Lung microvascular endothelial cell (primary cell): ENCODE data around the gene CPA2. TPM values are rescaled to one million over a fixed set of nuclear protein-coding genes. Genes with fewer than 3 reads are reported as not detected.
A peak's percentile ranks its signal among the peaks of the same experiment; 100 is the strongest.
"Not testable (repeated sequence)": the region's sequence is repeated elsewhere in the genome, so short reads cannot be mapped to it uniquely, and the experiment has no call there.

Experiments
- DNase-seq, 2 donors: peaks; one replicate each; pipeline versions ENCODE4 v3.0.0 to v3.0.0-alpha.2; 2010; ENCODE audit warnings: low read depth in 2 of 2
- total RNA-seq: library from RNA; depleted of rRNA; stranded (reverse); fragments of >200 nt; gene quantifications from 2 replicates; pipeline ENCODE4 v1.2.1, GENCODE V29; 2014

CPA2 gene
- not detected in 2 replicates for total RNA-seq

DNA sequence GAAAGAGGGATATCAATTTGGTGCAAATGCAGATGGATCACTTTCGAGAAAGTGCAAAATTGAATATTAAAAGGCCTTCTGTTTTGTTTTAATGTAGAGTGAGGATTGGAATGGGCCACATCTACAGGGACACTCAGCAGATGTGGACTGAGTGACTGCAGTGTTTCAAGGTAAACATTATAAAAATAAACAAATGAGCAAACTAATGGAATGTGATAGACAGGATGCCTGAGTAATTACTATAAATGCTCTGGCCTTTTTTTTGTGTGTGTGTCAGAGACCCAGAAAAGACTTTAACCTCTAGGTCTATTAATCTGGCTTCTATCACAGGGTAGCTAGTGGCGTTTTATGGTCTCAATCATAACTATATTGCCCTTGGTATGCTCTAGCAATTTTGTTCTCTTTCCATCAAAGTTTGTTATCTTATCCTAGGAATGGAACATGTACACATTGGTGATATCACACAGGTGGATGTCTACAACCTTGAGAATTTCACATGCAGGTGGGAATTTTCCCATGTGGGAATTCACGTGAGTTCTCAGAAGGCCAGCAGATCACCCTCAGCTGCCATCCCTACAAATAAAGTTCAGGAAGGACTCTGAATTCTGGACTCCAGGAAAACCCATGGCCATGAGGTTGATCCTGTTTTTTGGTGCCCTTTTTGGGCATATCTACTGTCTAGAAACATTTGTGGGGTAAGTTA, at the start of gene CPA2:
Gene CPA2 (plus strand): TSS at position 606 of the 703 bp plus-strand sequence. CDS start 19 bp downstream, at position 625.
- DNase-seq = no peak

DNA sequence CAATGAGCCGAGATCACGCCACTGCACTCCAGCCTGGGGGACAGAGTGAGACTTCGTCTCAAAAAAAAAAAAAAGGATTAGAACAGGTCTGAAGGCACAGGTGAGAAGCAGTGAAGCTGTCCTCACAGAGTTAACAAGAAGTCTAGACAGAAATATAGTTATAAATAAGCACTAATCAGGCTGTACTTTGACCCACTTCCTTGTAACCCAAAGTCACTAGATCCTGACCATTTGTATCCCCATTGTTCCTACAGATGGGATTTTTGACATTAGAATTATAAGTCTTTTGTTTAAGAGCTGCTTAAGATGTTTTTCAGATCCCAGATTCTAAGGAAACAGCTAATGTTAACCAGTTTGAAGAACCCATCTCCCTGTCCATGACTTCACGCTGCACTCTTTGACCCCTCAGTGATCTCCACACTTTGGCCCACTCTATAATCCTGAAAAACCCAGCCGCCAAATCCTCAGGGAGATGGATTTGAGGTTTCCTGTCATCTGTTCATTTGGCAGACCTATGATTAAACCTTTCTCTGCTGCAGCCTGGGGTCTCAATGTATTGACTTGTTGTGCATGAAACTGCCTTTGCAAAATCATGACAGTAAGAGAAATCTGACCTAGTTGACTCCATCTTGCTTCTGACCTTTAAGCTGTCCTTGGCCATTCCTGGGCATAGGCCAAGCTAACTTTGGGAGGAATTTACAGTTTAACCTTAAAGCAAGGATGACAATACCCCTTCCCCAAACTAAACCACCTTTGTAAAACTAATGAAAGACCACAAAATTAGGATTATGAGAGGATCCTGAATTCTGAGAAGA, 47.6 kb upstream of the CPA2 start:
- no peak for DNase-seq

DNA sequence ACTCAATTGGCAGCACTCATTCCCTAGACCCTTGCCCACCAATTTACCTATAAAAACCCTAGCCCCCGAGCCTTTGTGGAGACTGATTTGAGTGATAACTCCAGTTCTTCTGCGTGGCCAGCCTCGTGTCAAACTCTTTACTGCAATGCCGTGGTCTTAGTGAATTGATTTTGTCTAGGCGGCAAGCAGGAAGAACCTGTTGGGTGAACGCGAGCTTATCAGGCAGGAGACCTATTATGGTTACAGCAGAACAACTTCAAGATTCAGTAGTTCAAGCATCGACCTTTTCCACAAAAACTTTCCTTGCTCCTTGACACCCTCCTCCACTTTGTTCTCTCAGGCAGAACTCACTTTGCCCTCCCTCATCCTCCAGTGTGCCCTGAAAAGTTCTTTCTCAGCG, 46.8 kb upstream of the CPA2 start:
- DNase-seq = no peak

DNA sequence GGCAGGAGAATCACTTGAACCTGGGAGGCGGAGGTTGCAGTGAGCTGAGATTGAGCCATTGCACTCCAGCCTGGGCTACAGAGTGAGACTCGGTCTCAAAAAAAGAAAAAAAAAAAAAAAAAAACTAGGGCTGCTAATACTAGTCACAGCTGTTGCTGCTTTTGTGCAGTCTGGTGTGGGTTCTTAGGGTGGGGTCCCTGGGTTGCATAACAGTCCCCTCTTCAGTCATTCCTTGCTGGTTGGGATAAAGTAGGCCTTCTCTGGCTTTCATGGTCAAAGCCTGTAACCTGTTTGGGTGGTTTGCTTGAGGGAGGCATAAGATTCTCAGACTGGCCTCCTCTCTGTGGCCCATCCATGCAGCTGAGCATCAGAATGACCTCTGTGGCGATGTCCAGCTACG, 44.9 kb upstream of the CPA2 start:
- no peak for DNase-seq

DNA sequence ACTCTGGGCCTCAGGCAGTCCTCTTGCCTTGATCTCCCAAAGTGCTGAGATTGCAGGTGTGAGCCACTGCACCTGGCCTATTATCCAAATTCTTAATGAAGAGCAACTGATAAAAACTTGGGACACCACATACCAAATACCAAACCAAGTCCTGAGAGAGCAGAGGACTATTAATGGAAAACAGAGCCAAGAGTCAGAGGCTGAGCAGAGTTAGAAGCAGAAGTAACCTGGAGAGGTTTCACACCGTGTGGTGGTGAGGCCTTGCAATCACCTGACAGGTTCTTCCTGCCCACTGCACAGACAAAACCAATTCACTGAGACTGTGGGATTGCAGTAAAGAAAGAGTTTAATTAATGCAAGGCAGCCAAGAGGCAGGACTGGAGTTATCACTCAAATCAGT, 43.0 kb upstream of the CPA2 start:
- no peak for DNase-seq

DNA sequence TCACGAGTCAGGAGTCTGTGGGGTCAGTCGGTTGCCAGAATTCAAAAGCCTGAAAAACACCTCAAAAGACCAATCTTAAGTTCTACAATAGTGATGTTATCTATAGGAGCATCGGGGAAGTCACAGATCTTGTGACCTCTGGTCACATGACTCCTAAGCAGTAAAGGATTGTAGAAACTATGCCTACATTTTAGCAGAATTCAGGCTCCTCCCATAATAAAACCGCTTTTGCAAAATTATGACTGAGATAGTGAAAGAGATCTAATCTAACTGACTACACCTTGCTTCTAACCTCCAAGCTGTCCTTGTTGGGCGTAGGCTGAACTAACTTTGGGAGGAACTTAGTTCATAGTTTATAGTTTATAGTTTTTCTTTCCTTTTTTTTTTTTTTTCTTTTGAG, 42.5 kb upstream of the CPA2 start:
- DNase-seq = no peak

DNA sequence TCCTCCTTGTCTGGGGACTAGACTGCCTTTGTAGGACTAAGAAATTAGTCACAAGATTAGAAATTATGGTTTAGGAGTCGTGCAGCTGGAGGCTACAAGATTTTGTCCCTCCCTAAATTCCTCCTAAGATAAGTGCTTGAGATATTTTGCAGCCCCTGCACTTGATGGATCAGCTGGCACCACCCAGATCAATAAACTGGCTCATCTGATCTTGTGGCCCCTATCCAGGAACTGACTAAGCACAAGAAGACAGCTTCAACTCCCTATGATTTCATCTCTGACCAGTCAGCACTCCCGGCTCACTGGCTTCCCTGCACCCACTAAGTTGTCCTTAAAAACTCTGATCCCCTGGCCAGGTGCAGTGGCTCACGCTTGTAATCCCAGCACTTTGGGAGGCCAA, 41.7 kb upstream of the CPA2 start:
- DNase-seq = peak in 1 of 2 donors; percentile 24

DNA sequence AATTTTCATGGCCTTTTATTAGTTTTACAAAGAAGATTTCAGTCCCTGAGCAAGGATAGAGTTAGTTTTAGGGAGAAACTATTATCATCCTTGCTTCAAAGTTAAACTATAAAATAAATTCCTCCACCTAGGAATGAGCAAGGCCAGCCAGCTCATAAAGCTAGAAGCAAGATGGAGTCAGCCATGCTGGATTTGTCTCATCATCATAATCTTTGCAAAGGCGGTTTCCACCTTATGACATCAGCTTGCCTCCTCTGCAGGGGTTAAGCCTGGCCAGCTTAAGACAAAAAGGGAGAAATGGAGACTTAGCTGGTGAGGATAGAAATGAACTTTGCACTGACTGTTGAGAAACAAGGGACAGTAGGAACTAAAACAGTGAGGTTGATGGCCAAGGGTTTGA, 40.3 kb upstream of the CPA2 start:
- DNase-seq = no peak

DNA sequence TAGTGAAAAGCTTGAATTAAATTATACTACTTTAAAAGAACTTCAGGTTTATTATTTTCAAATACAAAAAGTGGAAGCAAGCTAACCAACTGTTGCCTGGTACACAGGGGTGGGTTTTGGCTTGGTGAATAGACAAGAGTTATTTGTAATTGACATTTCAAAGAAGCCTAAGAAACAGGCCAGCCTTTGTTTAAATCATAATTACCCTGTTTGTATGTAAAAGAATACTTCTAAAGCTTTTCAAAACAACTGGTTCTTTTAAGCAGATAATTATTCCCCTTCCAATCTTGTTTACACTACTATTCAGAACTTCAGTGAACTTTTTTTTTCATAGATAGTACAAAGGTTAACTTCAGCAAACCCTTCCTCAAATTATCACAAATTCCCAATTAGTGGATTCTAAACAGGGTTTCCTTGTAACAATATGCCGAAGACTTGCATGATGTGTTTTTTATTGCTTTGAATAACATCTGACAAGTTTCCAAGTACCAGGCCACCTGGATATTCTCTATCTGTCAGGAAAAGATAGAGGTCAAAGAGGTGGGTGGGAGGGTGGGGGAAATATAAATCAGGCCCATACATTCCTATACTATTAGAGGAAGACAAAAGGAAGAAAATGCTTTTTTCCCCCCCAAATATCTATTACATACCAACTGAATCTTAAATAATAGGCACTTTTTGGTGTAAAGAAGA, 38.6 kb upstream of the CPA2 start:
- DNase-seq = no peak

DNA sequence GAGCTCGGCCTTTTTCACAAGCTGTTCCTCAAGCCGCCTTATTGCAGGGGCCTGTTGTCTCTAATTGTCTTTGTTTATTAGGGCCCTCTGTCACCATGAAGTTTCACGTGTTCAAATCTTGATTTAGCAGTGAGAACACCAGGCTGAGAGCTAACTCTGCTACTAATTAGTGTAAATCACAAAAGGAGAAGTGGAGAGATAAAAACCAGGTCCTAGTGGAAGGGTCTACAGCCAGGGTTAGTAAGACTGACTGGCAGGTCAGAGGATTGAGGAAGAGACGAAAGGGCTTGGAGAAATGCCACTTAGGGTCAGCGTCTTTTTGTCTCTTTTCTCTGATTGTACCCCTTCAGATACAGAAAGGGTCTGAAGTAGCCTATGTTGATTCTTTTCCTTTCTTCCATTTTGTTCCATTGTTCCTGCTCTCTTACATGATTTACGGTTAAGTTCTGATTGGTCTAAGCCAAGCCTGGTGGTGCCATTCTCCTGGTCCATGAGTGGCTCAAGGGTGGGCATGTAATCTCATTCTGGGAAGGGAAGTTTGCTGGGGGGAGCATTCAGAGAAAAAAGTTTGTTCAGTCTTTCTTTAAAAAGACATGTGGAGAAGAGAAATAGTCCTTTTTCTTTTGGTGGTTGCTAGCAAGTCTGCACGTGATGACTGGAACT, 37.7 kb upstream of the CPA2 start:
- DNase-seq = no peak

DNA sequence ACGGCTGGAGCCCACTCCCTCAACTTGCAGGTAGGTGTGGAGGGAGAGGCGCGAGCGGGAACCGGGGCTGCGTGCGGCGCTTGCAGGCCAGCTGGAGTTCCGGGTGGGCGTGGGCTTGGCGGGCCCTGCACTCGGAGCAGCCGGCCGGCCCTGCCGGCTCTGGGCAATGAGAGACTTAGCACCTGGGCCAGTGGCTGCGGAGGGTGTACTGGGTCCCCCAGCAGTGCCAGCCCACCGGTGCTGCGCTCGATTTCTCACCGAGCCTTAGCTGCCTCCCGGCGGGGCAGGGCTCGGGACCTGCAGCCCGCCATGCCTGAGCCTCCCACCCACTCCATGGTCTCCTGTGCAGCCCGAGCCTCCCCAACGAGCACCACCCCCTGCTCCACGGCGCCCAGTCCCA, 36.7 kb upstream of the CPA2 start:
- DNase-seq = not testable (repeated sequence)

DNA sequence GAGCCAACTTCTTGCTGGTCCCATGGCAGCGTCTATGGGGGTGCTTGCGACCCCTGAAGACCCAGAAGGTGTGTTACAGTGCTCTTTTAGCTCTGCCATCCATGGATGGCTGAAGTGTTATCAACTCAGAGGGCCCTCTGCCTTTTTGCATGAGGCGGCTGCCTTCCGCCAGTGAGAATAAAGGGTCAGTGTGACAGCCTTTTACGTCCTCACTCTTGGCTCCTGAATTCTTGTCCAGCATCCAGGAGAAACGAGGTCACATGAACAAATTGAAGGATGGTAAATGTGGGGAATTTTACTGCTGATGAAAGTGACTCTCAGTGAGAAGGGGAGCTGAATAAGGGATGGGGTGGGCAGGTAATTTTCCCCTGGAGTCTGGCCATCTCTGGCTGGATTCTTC, 34.9 kb upstream of the CPA2 start:
- DNase-seq = no peak

DNA sequence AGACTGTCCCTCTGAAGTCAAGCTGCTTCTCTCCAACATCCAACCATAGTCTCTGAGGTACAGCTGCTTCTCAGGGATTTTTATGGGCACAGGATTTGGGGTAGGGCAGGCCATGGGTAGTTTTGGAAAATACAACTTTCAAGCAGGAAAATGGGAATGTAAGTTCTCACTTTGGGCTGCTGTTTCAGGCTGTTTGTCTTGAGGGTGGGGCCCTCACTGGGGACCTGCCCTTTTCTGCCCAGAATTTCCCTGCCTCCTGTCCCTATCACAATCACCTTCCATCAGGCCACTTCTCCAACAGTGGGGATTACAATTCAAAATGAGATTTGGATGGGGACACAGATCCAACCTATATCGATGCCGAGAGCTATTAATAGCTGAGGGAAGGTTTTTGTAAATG, 34.5 kb upstream of the CPA2 start:
- DNase-seq = no peak

DNA sequence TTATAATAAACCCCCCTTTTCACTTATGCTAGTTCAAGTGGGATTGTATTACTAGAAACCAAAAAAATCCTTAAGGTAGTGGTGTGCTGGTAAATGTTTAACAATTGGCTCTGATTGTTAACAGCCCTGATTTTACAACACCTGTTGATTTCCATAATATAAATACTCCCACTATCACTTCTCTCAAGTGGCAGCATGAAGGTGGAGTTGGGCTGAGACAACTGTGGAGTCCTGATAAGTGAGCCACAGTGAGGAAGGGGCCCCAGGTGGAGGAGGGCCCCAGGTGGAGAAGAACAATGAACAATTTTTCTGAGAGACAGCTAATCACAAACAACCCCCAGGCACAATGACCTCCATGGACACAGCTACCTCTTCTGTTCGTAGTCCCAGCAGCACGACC, 32.6 kb upstream of the CPA2 start:
- no peak for DNase-seq

DNA sequence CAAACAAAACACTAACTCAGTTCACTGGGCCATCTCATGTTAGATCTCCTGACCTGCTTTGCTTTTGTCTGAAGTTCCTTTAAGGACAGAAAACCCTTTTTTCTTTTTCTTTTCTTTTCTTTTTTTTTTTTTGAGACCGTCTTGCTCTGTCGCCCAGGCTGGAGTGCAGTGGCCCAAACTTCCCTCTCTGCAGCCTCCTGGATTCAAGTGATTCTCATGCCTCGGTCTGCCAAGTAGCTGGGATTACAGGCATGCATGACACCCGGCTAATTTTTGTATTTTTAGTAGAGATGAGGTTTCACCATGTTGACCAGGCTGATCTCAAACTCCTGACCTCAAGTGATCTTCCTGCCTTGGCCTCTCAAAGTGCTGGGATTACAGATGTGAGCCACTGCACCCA, 30.3 kb upstream of the CPA2 start:
- DNase-seq = not testable (repeated sequence)

DNA sequence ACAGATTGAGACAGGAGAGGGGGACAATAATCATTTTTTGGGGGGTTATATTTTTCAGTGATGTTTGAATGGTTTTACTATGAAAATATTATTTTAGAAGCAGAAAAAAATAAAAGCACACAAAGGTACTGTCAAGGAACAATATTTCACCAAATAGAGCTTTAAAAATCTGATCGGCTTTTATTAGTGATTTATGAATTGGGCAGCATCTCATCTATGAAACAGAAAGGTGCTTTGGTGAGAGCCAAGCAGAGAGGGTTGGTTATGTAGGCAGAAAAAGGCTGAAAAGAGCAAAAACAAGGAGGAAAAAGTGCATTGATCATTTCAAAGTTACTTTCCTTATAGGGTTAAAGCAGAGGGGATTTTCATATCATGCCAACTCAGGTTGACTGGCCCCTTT, 26.4 kb upstream of the CPA2 start:
- no peak for DNase-seq

DNA sequence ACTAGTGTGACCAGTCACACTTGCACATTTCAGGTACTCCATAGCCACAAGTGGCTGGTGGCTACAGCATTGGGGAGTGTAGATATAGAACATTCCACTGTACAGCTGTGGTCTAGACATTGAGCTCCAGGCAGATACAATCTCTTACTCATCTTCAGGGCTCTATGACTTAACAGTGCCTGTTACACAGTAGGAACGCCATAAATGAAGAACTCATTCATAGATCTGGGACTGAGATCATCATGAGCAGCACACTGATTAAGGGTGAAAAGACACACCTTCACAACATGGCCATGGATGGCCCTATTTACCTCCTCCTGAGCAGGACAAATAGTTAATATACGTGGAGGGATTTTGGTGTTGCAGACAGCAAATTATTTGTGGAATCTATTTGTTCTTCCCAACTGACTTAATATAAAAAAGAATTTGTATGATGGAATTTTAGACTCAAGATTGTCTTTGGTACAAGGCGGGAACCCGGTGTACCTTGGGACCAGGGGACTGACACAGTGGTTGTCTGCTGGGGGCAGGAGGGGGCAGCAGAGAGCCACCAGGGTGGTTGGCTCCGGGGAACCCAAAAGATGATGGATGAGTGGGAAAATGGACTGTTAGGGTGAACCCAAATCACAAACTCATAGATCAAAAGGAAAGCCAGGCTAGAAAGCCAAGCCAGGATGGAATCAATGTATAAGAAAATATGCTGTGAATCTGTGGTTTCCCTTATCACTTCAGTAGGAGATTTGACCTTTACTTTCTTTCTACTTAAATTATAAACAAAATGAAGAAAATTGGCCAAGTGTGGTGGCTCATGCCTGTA, 24.3 kb upstream of the CPA2 start:
- DNase-seq = peak; percentile 35 to 60

DNA sequence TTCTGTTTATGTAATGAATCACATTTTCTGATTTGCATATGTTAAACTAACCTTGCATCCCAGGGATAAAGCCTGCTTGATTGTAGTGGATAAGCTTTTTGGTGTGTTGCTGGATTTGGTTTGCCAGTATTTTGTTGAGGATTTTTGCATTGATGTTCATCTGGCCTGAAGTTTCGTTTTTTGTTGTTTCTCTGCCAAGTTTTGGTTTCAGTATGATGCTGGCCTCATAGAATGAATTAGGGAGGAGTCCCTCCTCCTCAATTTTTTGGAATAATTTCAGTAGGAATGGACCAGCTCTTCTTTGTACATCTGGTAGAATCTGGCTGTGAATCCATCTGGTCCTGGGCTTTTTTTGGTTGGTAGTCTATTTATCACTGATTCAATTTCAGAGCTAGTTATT, 23.2 kb upstream of the CPA2 start:
- DNase-seq = peak in 1 of 2 donors; percentile 15

DNA sequence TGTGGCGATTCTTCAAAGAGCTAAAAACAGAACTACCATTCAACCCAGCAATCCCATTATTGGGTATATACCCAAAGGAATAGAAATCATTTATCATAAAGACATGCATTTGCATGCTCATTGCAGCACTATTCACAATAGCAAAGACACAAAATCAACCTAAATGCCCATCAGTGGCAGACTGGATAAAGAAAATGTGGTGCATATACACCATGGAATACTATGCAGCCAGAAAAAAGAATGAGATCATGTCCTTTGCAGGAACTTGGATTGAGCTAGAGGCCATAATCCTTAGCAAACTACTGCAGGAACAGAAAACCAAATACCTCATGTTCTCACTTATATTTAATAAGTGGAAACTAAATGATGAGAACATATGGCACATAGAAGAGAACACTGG, 20.2 kb upstream of the CPA2 start:
- DNase-seq = not testable (repeated sequence)

DNA sequence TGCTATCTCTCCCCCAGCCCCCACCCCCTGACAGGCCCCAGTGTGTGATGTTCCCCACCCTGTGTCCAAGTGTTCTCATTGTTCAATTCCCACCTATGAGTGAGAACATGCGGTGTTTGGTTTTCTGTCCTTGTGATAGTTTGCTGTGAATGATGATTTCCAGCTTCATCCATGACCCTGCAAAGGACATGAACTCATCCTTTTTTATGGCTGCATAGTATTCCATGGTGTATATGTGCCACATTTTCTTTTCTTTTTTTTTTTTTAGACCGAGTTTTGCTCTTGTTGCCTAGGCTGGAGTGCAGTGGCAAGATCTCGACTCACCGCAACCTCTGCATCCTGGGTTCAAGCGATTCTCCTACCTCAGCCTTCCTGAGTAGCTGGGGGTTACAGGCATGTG, 17.8 kb upstream of the CPA2 start:
- DNase-seq = not testable (repeated sequence)

DNA sequence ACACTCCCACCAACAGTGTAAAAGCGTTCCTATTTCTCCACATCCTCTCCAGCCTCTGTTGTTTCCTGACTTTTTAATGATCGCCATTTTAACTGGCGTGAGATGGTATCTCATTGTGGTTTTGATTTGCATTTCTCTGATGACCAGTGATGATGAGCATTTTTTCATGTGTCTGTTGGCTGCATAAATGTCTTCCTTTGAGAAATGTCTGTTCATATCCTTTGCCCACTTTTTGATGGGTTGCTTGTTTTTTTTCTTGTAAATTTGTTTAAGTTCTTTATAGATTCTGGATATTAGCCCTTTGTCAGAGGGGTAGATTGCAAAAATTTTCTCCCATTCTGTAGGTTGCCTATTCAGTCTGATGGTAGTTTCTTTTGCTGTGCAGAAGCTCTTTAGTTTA, 17.0 kb upstream of the CPA2 start:
- not testable (repeated sequence) for DNase-seq
